NOMO-1 treated with dmso at 0.1 percent for 144 hours (cell line): ENCODE results near the gene PYGM.

Experiments
- DNase-seq: peaks from one replicate; lab custom pipeline; 2025; ENCODE audit not compliant: unreplicated experiment; lab: John Stamatoyannopoulos, UW

The PYGM gene

DNA sequence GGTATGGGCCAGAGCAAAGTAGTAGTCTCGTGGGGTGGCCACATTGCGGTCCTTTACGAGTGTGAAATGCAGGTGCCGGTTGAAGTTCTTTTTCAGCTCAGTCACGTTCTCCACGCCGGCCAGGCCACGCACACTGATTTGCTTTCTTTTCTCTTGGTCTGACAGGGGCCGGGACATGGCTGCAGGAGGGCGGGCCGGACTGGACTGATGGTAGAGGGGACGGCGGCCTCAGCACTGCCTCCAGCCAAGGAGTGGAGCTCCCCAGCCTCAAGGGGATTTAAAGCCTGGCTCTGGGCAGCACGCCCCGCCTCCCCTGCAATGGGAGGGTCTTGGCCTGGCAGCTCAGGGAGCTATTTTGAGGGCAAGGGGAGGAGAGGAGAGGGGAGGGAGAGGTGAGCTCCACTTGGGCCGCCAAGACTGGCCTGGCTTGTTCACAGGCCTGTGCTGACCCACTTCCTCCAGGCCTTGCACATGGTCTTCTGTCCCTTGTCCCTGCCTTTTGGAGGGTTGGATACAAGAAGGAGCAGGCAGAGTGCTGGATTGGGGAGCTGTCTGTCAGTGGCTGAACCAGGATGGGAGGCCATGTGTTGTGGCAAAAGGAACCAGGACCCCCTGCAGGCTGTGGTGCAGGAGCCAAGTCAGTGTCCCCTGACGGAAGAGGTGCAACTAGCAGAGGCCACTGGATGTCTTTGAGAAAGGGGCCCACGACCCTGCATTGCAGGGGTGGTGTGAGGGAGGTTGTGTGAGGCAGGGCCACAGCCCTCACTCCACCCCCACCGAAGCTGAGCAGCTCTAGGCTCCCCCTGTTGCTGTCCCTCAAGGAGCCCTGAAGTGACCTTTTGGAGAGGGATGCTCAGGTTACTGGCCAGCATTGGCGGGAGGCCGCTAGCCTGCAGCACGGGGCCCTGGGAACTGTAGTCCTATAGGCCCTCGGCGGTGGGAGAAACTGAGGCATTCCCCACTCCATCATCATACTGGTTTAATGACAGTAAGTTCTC is at the start of gene PYGM:
Gene PYGM (minus strand): TSS at position 253 of the 998 bp plus-strand sequence. CDS start 76 bp downstream, at position 177.
- no peak for DNase-seq

GRCh38 chr11:64805481-64805880 is 45.7 kb upstream of the PYGM start:
- no peak for DNase-seq

GRCh38 chr11:64804346-64805210 is 44.8 kb upstream of the PYGM start:
- no peak for DNase-seq

GRCh38 chr11:64803846-64804345 is 44.1 kb upstream of the PYGM start:
- no peak for DNase-seq

DNA sequence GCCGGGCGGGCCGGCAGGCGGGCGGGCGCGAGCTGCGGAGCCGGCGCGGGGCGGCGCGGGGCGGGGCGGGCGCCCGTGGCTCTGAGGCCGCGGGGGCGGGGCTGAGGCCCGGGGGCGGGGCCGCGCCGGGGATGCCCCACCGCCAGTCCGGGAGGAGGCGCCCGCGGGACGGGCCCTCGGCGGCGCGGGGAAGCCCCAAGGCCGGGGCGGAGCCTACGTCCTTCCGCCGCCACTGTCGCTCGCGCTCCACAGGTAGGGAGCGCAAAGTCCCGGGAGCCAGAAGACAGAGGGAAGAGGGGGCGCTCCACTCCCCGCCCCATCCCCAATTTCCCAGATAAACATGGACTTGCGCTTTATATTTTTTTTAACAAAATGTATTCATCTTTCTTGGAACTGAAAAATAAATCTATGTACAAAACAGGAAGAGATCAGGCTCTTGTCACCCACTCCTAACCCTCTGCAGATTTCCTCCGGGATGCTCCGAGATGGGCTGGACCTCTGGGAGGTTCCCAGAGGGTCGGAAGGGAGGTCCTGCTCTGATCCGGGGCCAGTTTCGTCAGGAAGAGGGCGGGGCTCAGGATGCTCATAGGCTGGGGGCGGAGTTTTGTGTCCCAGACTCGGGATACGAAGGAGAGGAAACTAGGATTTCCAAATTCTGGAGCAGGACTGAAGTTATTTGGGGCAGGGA is 43.5 kb upstream of the PYGM start, which contains the start of gene MAP4K2:
Gene MAP4K2 (minus strand): TSS at position 57 of the 688 bp plus-strand sequence. CDS start 65 bp downstream, outside the sequence.
- DNase-seq: peak; percentile 62

DNA sequence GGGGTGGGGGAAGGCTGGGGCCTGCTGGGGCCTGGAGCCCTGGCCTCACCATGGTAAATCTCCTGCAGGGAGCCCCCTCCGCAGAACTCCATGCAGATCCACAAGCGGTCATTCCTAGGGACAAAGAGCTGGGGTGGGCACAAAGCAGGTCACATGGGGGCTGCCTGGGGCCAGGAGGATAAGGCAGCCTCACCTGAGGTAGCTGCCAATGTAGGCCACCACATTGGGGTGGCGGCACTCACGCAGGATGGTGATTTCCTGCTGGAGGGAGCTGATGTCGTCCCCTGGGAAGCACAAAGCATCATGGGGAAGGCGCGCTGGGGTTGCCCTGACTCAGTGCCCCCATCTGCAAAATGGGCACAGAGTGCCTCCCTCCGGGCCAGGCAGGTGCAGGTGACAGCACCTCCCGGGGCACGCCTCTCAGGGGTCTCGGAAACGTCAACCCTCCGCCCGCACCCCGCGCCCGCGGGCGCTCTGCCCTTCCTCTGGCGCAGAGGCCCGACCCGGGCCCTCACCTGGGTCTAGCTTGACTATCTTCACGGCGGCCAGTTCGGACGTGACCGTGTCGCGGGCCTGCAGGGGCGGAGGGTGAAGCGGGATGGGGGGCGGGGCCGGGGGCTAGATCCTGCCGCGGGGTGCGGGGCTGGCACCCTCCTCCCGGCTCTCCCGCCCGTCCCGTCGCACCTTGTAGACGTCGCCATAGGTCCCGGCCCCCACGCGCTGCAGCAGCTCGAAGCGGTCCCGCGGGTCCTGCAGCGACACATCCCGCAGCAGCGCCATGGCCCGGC is 42.8 kb upstream of the PYGM start:
- DNase-seq: no peak

DNA sequence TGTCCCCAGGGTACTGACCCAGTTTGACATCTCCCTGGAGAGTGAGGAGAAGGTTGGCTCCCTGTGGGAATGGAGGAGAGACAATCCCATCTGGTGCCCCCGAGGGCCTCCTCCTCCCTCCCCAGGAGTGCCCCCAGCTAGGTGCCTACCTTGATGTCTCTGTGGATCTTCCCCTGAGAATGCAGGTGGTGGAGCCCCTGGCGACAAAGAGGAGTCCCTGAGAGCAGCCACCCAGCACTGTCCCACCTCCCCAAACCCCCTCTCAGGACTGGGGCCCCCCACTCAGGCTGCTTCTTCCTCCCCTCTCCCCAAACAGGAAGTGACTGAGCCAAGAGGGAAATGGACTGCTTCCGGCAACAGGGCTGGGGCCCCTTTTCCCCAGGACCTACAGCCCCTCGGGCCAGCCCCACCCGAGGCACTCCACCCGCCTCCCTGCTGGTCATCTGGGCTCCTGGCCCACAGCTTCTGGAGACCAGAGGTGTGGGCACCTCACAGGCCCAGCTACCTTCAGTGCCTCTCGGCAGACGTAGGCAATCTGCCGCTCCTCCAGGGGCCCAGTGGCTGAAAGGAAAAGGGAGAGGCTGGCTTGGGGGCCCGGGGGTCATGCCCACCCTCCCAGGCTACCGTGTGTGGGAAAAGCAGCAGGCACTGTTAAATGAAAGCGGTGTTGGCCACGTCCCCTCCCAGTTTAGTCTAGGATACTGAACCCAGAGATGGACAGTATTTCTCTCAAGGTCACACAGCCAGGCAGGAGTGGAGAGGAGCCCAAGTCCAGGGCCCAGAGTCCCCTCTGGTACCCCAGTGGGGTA is 42.0 kb upstream of the PYGM start:
- DNase-seq: no peak

DNA sequence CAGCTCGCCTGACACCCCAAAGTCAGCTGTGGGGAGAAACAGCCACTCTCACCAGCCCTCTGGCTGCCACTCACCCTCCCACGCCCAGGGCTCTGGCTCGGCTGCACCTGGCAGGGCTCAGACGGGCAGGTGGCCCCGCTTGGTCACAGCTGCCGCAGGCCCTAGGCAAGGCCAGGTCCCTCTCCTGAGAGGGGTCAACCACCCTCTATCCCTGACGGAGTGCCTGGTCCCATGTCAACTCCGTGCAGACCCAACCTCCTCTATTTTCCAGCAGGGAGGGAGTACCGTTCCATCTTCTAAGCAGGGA is 41.3 kb upstream of the PYGM start:
- DNase-seq: no peak

DNA sequence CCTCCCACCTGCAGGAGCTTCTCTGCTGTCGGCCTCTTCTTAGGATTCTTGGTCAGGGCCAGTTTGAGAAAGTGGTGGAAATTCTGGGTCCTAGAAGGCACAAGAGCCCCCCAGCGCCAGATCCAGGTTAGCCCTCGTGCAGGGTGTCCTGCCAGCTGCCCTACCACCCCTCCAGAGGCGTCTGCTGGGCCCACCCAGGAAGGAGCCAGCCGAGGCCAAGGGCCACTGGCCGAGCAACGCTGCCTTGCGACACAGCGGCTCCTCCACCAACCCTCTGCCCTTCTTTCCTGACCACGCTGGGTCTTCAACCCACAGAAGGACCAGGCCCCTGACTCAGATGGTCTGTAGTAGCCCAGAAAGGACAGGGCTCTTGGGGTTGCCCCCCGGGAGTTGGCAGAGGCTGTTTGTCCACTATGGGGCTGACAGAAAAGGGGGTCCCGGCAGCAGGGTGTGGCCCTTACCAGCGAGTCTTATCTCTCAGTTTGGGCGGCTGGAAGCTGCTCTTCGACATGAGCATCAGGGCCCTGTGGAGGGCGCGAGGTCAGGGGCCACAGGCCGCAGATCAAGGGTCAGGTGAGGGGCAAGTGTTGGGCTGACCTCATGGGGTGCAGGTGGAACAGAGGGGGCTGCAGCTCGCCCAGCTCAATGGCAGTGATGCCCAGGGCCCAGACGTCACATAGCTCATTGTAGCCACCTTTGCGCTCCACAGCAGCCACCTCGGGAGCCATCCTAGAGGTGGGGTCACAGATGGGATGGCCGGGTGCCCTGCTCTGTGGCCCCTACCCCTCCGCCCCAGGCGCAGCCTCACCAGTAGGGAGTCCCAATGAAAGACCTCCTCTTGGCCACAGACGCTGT is 40.8 kb upstream of the PYGM start:
- DNase-seq: no peak

DNA sequence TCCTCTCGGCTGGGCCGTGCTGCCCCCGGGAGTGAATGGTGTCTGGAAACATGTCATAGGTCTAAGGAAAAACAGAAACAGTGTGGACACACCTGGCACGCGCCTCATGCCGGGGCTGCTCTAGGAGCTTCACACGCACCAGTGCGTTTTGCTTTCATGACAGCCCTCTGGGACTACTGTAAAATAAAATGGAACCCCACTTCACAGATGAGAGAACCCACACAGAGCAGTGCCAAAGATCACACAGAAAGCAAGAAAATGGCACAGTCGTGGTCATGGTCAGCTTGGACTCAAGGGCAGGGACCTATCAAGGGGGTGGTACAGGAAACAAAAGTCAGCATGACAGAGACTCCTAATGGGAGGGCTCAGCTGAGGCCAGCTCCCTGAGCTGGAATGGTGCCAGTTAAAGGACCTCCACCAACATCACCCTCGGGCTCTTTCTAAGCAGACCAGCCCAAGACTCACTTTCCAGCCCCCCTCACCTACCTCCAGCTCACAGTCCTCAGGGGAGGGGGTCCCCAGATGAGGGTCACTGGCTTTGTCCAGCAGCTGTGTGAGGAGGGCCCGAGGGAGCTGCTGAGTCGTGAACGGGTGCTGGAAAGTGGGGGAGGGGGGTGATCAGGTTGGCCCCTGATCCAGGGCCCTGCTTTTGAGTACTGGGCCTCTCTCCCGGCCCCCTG is 40.0 kb upstream of the PYGM start:
- DNase-seq: no peak

DNA sequence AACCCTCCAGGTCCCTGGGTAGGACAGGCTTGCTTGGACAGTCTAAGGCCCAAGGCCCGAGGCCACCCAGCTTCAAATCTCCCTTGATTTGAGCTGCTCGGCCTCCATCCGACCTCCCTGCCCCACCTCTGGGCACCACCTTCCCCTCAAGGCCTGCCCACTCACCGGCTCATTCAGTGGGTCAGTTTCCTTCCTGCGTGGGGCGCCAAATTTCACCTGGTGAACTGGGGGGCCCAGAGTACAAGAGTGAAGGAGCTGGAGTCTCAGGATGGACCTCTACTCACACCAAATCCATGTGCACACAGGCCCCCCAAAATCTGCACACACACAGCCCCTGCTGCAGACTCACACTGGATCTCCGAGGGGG is 39.5 kb upstream of the PYGM start:
- no peak for DNase-seq

GRCh38 chr11:64796757-64797541 is 37.2 kb upstream of the PYGM start:
- DNase-seq: no peak

DNA sequence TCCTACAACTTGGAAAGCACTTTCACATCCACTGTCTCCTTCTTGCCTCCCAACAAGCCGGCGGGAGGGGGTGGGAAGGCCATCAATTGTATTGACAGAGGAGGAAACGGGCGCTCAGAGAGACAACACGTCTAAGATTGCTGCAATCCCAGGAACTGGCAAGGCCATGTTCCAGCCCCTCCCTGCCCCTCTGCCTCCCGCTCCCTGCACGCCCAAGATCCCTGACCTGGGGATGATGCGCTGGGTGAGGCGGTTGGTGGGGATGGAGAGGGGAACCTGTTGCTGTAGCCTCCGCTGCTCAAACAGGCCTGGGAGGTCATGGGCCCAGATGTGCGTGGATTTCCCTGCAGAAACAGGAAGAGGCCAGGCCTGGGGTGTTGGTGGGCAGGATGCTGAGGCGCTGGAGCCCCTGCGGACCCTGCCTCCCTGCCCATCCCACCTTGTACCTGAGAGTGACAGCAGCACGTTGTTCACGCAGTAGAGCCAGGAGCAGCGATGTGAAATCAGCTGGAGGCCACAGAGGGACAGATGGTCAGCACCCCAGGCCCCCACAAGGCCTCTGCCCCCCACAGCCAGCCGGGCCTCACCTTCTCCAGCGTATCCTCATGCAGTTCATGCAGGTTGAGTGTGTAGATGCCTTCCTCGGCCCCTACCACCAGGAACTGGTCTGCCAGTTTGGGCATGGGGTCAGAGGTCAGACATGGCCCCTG is 36.4 kb upstream of the PYGM start:
- DNase-seq: no peak

GRCh38 chr11:64794526-64794925 is 34.8 kb upstream of the PYGM start:
- DNase-seq: no peak

DNA sequence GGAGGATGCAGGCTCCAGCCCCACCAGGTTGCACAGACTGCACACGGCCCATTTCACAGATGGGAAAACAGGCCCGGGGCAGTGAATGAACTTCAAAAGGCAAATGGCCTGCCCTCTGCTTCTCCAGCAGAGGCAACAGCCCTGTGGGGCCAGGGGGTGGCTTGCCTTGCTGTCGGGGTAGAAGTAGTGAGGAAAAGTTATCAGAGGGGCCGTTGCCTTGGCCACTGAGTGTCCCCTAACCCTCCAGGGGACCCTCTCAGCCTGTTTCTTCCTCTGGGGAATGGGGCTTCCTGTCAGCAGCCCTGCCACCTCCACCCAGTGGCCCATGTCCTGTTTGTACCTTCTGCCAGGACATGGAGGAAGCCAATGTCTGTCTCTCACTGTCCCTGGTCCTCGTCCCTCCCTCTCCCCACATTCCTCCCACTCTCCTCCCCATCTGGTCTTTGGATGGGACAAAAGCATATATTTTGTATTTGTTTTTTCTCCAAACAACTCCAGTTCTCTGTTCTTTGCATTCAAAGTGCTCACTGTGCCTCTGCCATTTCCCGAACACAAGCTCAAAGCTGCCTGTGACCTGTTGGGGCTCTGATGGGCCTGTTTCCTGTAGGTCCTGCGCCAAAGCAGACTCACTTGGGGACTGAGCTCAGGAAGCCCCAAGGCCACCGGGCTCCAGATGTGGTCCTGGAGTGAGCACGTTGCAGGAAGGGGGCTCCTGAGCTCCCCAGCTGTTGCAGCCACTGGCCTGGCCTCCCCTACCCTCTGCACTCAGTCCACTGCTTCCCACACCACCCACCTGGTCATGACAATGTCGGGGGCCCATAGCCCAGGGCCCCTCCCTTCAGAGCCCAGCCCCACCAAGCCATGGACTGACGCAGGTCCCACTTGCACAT is 33.7 kb upstream of the PYGM start:
- no peak for DNase-seq

GRCh38 chr11:64792482-64792881 is 32.7 kb upstream of the PYGM start:
- DNase-seq: no peak
